CD4-positive, CD25-positive, alpha-beta regulatory T cell (primary cell): ENCODE results near the gene MIEF1. TPM values are rescaled to one million over a fixed set of nuclear protein-coding genes. Genes with fewer than 3 reads are reported as not detected.

Experiments used
- ATAC-seq, 2 donors: fragments of 150-1000 bp; cut with Tn5 transposase; one replicate each; pipeline ENCODE4 v1.10.0; 2021; ENCODE audit warnings: low read depth in 2 of 2, moderate number of reproducible peaks in 2 of 2, moderate library complexity in 1 of 2
- DNase-seq, 3 donors: peaks; one replicate each; pipeline versions ENCODE4 v3.0.0 to v3.0.0-alpha.2; 2012 to 2022; ENCODE audit warnings: mixed read lengths in 1 of 3
- H3K27ac ChIP-seq: one replicate; pipeline ENCODE4 v1.7.0; 2013; ENCODE audit warnings: mild to moderate bottlenecking, low read length; ENCODE audit not compliant: insufficient read depth, poor library complexity, severe bottlenecking
- H3K27me3 ChIP-seq: one replicate; pipeline ENCODE4 v1.7.0; 2013; ENCODE audit warnings: low read length; ENCODE audit not compliant: control insufficient read depth, insufficient read depth
- H3K36me3 ChIP-seq: one replicate; pipeline ENCODE4 v1.7.0; 2013; ENCODE audit warnings: mild to moderate bottlenecking, low read length, moderate library complexity; ENCODE audit not compliant: control insufficient read depth, insufficient read depth
- H3K4me1 ChIP-seq: 2 replicates; pipeline ENCODE4 v1.7.0; 2013; ENCODE audit warnings: mild to moderate bottlenecking, low read length; ENCODE audit not compliant: insufficient read depth, control insufficient read depth, poor library complexity, severe bottlenecking
- H3K4me3 ChIP-seq: one replicate; pipeline ENCODE4 v1.7.0; 2013; ENCODE audit warnings: low read depth, mild to moderate bottlenecking, low read length, moderate library complexity
- H3K9me3 ChIP-seq, 2 experiments: 1 replicate in 1 of 2; 2 replicates in 1 of 2; pipeline ENCODE4 v1.7.0; 2013; ENCODE audit warnings: low read length in 2 of 2, mild to moderate bottlenecking in 1 of 2, moderate library complexity in 1 of 2; ENCODE audit not compliant: control insufficient read depth in 2 of 2
- H3K27ac Mint-ChIP-seq, 3 donors: one replicate each; pipeline ENCODE4 v1.8.0; 2020 to 2022; ENCODE audit warnings: mild to moderate bottlenecking in 3 of 3, mixed read lengths in 3 of 3, moderate library complexity in 2 of 3
- H3K27me3 Mint-ChIP-seq: one replicate; pipeline ENCODE4 v1.8.0; 2022; ENCODE audit warnings: mild to moderate bottlenecking, mixed read lengths
- H3K36me3 Mint-ChIP-seq: one replicate; pipeline ENCODE4 v1.8.0; 2020; ENCODE audit warnings: mixed read lengths
- H3K4me1 Mint-ChIP-seq, 4 donors: one replicate each; pipeline ENCODE4 v1.8.0; 2020 to 2022; ENCODE audit warnings: mixed read lengths in 4 of 4, mild to moderate bottlenecking in 1 of 4
- H3K4me3 Mint-ChIP-seq, 4 donors: one replicate each; pipeline ENCODE4 v1.8.0; 2020 to 2022; ENCODE audit warnings: mild to moderate bottlenecking in 4 of 4, mixed read lengths in 4 of 4, moderate library complexity in 3 of 4
- H3K9me3 Mint-ChIP-seq, 7 donors: one replicate each; pipeline ENCODE4 v1.8.0; 2020 to 2022; ENCODE audit warnings: mixed read lengths in 7 of 7, mild to moderate bottlenecking in 3 of 7, moderate library complexity in 2 of 7
- polyA plus RNA-seq, 4 donors: library from polyadenylated mRNA; unstranded; fragments of 300-500 nt; fragmentation: Illumina TruSeq; gene quantifications; one replicate each; pipeline ENCODE4 v1.2.3, GENCODE V29; 2021
- total RNA-seq: library from RNA; stranded (reverse); gene quantifications from one replicate; pipeline ENCODE4 v1.2.3, GENCODE V29; 2022

Gene MIEF1
- total and polyA plus RNA-seq, 5 donors from 2014 or later: 16.0 to 39.8 (median 28.9) TPM

GRCh38 chr22:39525658-39525975 lies 23.5 kb downstream of the MIEF1 start:
- no peaks in the 10 kb centered on the region for H3K27me3 Mint-ChIP-seq
- peak overlapping the region; percentile 48 to 64 (median 59) for H3K4me3 Mint-ChIP-seq
- peaks cover 0 to 7% (median 0%) of the 10 kb centered on the region in 7 donors for H3K9me3 Mint-ChIP-seq
- H3K27ac Mint-ChIP-seq: peak overlapping the region; percentile 58 to 72 (median 72)
- H3K27ac ChIP-seq: no peak overlapping the region
- H3K9me3 ChIP-seq: no peaks in the 10 kb centered on the region
- no peaks in the 10 kb centered on the region for H3K27me3 ChIP-seq
- no peak overlapping the region for H3K4me3 ChIP-seq
- peaks cover 6 to 88% (median 55%) of the 10 kb centered on the region in 4 donors for H3K4me1 Mint-ChIP-seq
- peaks cover 21% of the 10 kb centered on the region for H3K36me3 Mint-ChIP-seq
- peaks cover 82% of the 10 kb centered on the region for H3K4me1 ChIP-seq
- no peak for ATAC-seq
- DNase-seq: no peak
- peaks cover 45% of the 10 kb centered on the region for H3K36me3 ChIP-seq

GRCh38 chr22:39526736-39527171 lies 24.7 kb downstream of the MIEF1 start:
- Mint-ChIP-seq H3K4me3 (peak overlapping the region in 1 of 4 donors; percentile 45), H3K9me3 (peaks cover 0 to 5% (median 0%) of the 10 kb centered on the region in 7 donors), H3K36me3 (peaks cover 20% of the 10 kb centered on the region), H3K4me1 (peaks cover 6 to 92% (median 59%) of the 10 kb centered on the region in 4 donors), H3K27ac (peak overlapping the region; percentile 72 to 86 (median 85)), H3K27me3 (no peaks in the 10 kb centered on the region)
- ATAC-seq (peak; percentile 8 to 9), DNase-seq (peak in 1 of 3 donors; percentile 64)
- H3K27me3 ChIP-seq: no peaks in the 10 kb centered on the region
- peaks cover 40% of the 10 kb centered on the region for H3K36me3 ChIP-seq
- H3K4me1 ChIP-seq: peaks cover 85% of the 10 kb centered on the region
- H3K9me3 ChIP-seq: no peaks in the 10 kb centered on the region
- H3K4me3 ChIP-seq: no peak overlapping the region
- peak overlapping the region; percentile 38 for H3K27ac ChIP-seq

- H3K4me1 Mint-ChIP-seq: peaks cover 1 to 90% (median 57%) of the 10 kb centered on the region in 4 donors
- ATAC-seq (no peak), DNase-seq (no peak)
- H3K27me3 ChIP-seq: no peaks in the 10 kb centered on the region
- peaks cover 83% of the 10 kb centered on the region for H3K4me1 ChIP-seq
- peak overlapping the region; percentile 85 to 95 (median 86) for H3K27ac Mint-ChIP-seq
- H3K4me3 Mint-ChIP-seq: peak overlapping the region in 3 of 4 donors; percentile 1 to 45 (median 28)
- H3K27ac ChIP-seq: no peak overlapping the region
- no peaks in the 10 kb centered on the region for H3K9me3 ChIP-seq
- H3K4me3 ChIP-seq: no peak overlapping the region
- peaks cover 16% of the 10 kb centered on the region for H3K36me3 Mint-ChIP-seq
- peaks cover 0 to 2% (median 0%) of the 10 kb centered on the region in 7 donors for H3K9me3 Mint-ChIP-seq
- peaks cover 34% of the 10 kb centered on the region for H3K36me3 ChIP-seq
- peaks cover 1% of the 10 kb centered on the region for H3K27me3 Mint-ChIP-seq
These were observed 25.4 kb downstream of the MIEF1 start for GRCh38 chr22:39527481-39527961.

- Histone ChIP-seq H3K27me3 (no peaks in the 10 kb centered on the region), H3K4me3 (no peak overlapping the region), H3K27ac (no peak overlapping the region), H3K4me1 (peaks cover 79% of the 10 kb centered on the region), H3K9me3 (no peaks in the 10 kb centered on the region), H3K36me3 (peaks cover 28% of the 10 kb centered on the region)
- Mint-ChIP-seq H3K4me1 (peaks cover 0 to 88% (median 54%) of the 10 kb centered on the region in 4 donors), H3K4me3 (peak overlapping the region; percentile 15 to 68 (median 36)), H3K9me3 (peaks cover 0 to 2% (median 0%) of the 10 kb centered on the region in 7 donors), H3K27me3 (peaks cover 5% of the 10 kb centered on the region), H3K36me3 (peaks cover 13% of the 10 kb centered on the region), H3K27ac (peak overlapping the region in 1 of 3 donors; percentile 55)
- ATAC-seq: no peak
- no peak for DNase-seq
These were observed 26.1 kb downstream of the MIEF1 start for GRCh38 chr22:39528080-39528661.

GRCh38 chr22:39528681-39529486 lies 26.8 kb downstream of the MIEF1 start:
- peaks cover 0 to 2% (median 0%) of the 10 kb centered on the region in 7 donors for H3K9me3 Mint-ChIP-seq
- peak overlapping the region; percentile 74 to 89 (median 86) for H3K4me3 Mint-ChIP-seq
- no peaks in the 10 kb centered on the region for H3K27me3 ChIP-seq
- DNase-seq: peak; percentile 87 to 97 (median 93)
- peaks cover 13% of the 10 kb centered on the region for H3K36me3 Mint-ChIP-seq
- H3K27me3 Mint-ChIP-seq: peaks cover 7% of the 10 kb centered on the region
- H3K27ac Mint-ChIP-seq: peak overlapping the region; percentile 32 to 83 (median 78)
- H3K36me3 ChIP-seq: peaks cover 24% of the 10 kb centered on the region
- no peaks in the 10 kb centered on the region for H3K9me3 ChIP-seq
- ATAC-seq: peak; percentile 53 to 54
- H3K27ac ChIP-seq: peak overlapping the region; percentile 55
- H3K4me1 Mint-ChIP-seq: peaks cover 0 to 84% (median 51%) of the 10 kb centered on the region in 4 donors
- H3K4me3 ChIP-seq: peak overlapping the region; percentile 62
- H3K4me1 ChIP-seq: peaks cover 72% of the 10 kb centered on the region

- Mint-ChIP-seq H3K9me3 (peaks cover 0 to 2% (median 0%) of the 10 kb centered on the region in 7 donors), H3K36me3 (peaks cover 13% of the 10 kb centered on the region), H3K4me3 (peak overlapping the region; percentile 74 to 89 (median 86)), H3K27me3 (peaks cover 9% of the 10 kb centered on the region), H3K4me1 (peaks cover 0 to 82% (median 48%) of the 10 kb centered on the region in 4 donors), H3K27ac (peak overlapping the region in 1 of 3 donors; percentile 32)
- Histone ChIP-seq H3K27ac (peak overlapping the region; percentile 55), H3K4me1 (peaks cover 66% of the 10 kb centered on the region), H3K36me3 (peaks cover 18% of the 10 kb centered on the region), H3K4me3 (no peak overlapping the region), H3K27me3 (no peaks in the 10 kb centered on the region), H3K9me3 (no peaks in the 10 kb centered on the region)
- DNase-seq (no peak), ATAC-seq (no peak)
These were observed 27.4 kb downstream of the MIEF1 start for GRCh38 chr22:39529487-39529851.

GRCh38 chr22:39530116-39530515 lies 28.0 kb downstream of the MIEF1 start:
- H3K36me3 Mint-ChIP-seq: peaks cover 13% of the 10 kb centered on the region
- no peak for DNase-seq
- peaks cover 14% of the 10 kb centered on the region for H3K36me3 ChIP-seq
- peaks cover 72% of the 10 kb centered on the region for H3K4me1 ChIP-seq
- no peaks in the 10 kb centered on the region for H3K27me3 ChIP-seq
- peak overlapping the region in 1 of 3 donors; percentile 41 for H3K27ac Mint-ChIP-seq
- H3K4me3 Mint-ChIP-seq: peak overlapping the region in 3 of 4 donors; percentile 36 to 89 (median 83)
- H3K4me3 ChIP-seq: no peak overlapping the region
- H3K27ac ChIP-seq: no peak overlapping the region
- no peaks in the 10 kb centered on the region for H3K9me3 ChIP-seq
- peaks cover 0 to 2% (median 0%) of the 10 kb centered on the region in 7 donors for H3K9me3 Mint-ChIP-seq
- H3K4me1 Mint-ChIP-seq: peaks cover 0 to 76% (median 45%) of the 10 kb centered on the region in 4 donors
- peaks cover 9% of the 10 kb centered on the region for H3K27me3 Mint-ChIP-seq
- ATAC-seq: no peak
